CD4-positive, alpha-beta memory T cell (primary cell): ENCODE measurements around the gene COL7A1. TPM values are rescaled to one million over a fixed set of nuclear protein-coding genes. Genes with fewer than 3 reads are reported as not detected.
"Not testable (repeated sequence)": the region's sequence is repeated elsewhere in the genome, so short reads cannot be mapped to it uniquely, and the experiment has no call there.

ENCODE experiments used
- CTCF ChIA-PET: fragments of 350-600 bp; sonication (Branson Sonifier 250); formaldehyde crosslinking; loops from one replicate; lab custom pipeline; 2021; ENCODE audit warnings: inconsistent platforms; ENCODE audit not compliant: partially characterized antibody; lab: Charles Lee
- POLR2A ChIA-PET: fragments of 350-600 bp; sonication (Branson Sonifier 250); formaldehyde crosslinking; loops from one replicate; lab custom pipeline; 2021; ENCODE audit not compliant: partially characterized antibody; lab: Charles Lee
- DNase-seq, 5 donors: peaks; one replicate each; pipeline versions ENCODE4 v3.0.0 to v3.0.0-alpha.2; 2020 to 2022; ENCODE audit warnings: mixed read lengths in 1 of 5
- H3K27ac ChIP-seq: one replicate; pipeline ENCODE4 v1.7.0; 2013; ENCODE audit warnings: low read depth, low read length
- H3K27me3 ChIP-seq: 2 replicates; pipeline ENCODE4 v1.7.0; 2013; ENCODE audit warnings: mild to moderate bottlenecking, low read length, moderate library complexity; ENCODE audit not compliant: insufficient read depth
- H3K36me3 ChIP-seq: 2 replicates; pipeline ENCODE4 v1.7.0; 2013; ENCODE audit warnings: mild to moderate bottlenecking, low read length, moderate library complexity; ENCODE audit not compliant: insufficient read depth
- H3K4me1 ChIP-seq: 2 replicates; pipeline ENCODE4 v1.7.0; 2013; ENCODE audit warnings: mild to moderate bottlenecking, low read length, moderate library complexity; ENCODE audit not compliant: insufficient read depth
- H3K4me3 ChIP-seq, 2 donors: one replicate each; pipeline ENCODE4 v1.7.0; 2013; ENCODE audit warnings: low read length in 2 of 2, mild to moderate bottlenecking in 1 of 2
- H3K9me3 ChIP-seq, 2 donors: one replicate each; pipeline ENCODE4 v1.7.0; 2013; ENCODE audit warnings: low read length in 2 of 2, control low read depth in 1 of 2; ENCODE audit not compliant: control insufficient read depth in 1 of 2
- H3K27ac Mint-ChIP-seq, 7 donors: one replicate each; pipeline ENCODE4 v1.8.0; 2020 to 2021; ENCODE audit warnings: mixed read lengths in 7 of 7, mild to moderate bottlenecking in 6 of 7, inconsistent platforms in 3 of 7, moderate library complexity in 3 of 7
- H3K27me3 Mint-ChIP-seq, 2 donors: one replicate each; pipeline ENCODE4 v1.8.0; 2020 to 2021; ENCODE audit warnings: mixed read lengths in 2 of 2
- H3K36me3 Mint-ChIP-seq, 2 donors: one replicate each; pipeline ENCODE4 v1.8.0; 2020 to 2021; ENCODE audit warnings: mixed read lengths in 2 of 2, inconsistent platforms in 1 of 2, mild to moderate bottlenecking in 1 of 2
- H3K4me1 Mint-ChIP-seq, 4 donors: one replicate each; pipeline ENCODE4 v1.8.0; 2020 to 2021; ENCODE audit warnings: mixed read lengths in 4 of 4, mild to moderate bottlenecking in 1 of 4
- H3K4me3 Mint-ChIP-seq, 8 donors: one replicate each; pipeline ENCODE4 v1.8.0; 2020 to 2021; ENCODE audit warnings: mixed read lengths in 8 of 8, mild to moderate bottlenecking in 7 of 8, moderate library complexity in 6 of 8, inconsistent platforms in 3 of 8
- H3K9me3 Mint-ChIP-seq, 8 donors: one replicate each; pipeline ENCODE4 v1.8.0; 2020 to 2021; ENCODE audit warnings: mixed read lengths in 8 of 8, mild to moderate bottlenecking in 5 of 8, inconsistent platforms in 3 of 8, moderate library complexity in 1 of 8
- intact Hi-C: fragments of 100-400 bp; cut with micrococcal nuclease; formaldehyde crosslinking; loops from one replicate; pipeline ENCODE4 v1.15.1; 2023
- polyA plus RNA-seq, 2 donors: library from polyadenylated mRNA; unstranded; fragments of 300-500 nt; fragmentation: Illumina TruSeq; gene quantifications; one replicate each; pipeline ENCODE4 v1.2.3, GENCODE V29; 2021
- total RNA-seq, 2 experiments: library from RNA; stranded (reverse); gene quantifications; one replicate each; pipeline ENCODE4 v1.2.3, GENCODE V29; 2021

COL7A1 gene
- total and polyA plus RNA-seq, 4 experiments from 2014 or later: 1.2 to 1.9 TPM; not detected in 2

- H3K27me3 ChIP-seq: no peaks in the 10 kb centered on the region
- CTCF ChIA-PET: interaction anchor here (1.0 to 18.1 kb wide), 3 partner anchors 111 to 151 kb away, joined by 4 to 330 read pairs (median 118); no protein-coding TSS in a partner anchor
These were observed 42.8 kb downstream of the COL7A1 start for GRCh38 chr3:48552111-48552951.

GRCh38 chr3:48551651-48552050, 43.5 kb downstream of the COL7A1 start:
- H3K4me1 Mint-ChIP-seq: peaks cover 6 to 20% (median 8%) of the 10 kb centered on the region in 4 donors
- POLR2A ChIA-PET, H3K9me3 Mint-ChIP-seq, DNase-seq, H3K27me3 ChIP-seq, H3K36me3 ChIP-seq, intact Hi-C loops, H3K4me3 ChIP-seq, H3K4me3 Mint-ChIP-seq, H3K27me3 Mint-ChIP-seq, H3K27ac Mint-ChIP-seq, H3K27ac ChIP-seq, H3K9me3 ChIP-seq, H3K36me3 Mint-ChIP-seq: not testable (repeated sequence)
- H3K4me1 ChIP-seq: peaks cover 15% of the 10 kb centered on the region
- CTCF ChIA-PET: interaction anchor here (0.5 to 18.1 kb wide), 4 partner anchors 43 to 1185 kb away, joined by 3 to 330 read pairs (median 86); no protein-coding TSS in a partner anchor

More at GRCh38 chr3:48552111-48552951, 42.8 kb downstream of the COL7A1 start:
- Mint-ChIP-seq H3K27ac (no peak overlapping the region), H3K36me3 (no peaks in the 10 kb centered on the region), H3K9me3 (peaks cover 0 to 1% (median 0%) of the 10 kb centered on the region in 8 donors), H3K4me3 (no peak overlapping the region), H3K27me3 (no peaks in the 10 kb centered on the region), H3K4me1 (peaks cover 6 to 20% (median 12%) of the 10 kb centered on the region in 4 donors)
- Histone ChIP-seq H3K36me3 (no peaks in the 10 kb centered on the region), H3K27ac (no peak overlapping the region), H3K4me3 (no peak overlapping the region), H3K4me1 (peaks cover 18% of the 10 kb centered on the region), H3K9me3 (no peaks in the 10 kb centered on the region)
- DNase-seq: no peak
- POLR2A ChIA-PET: interaction anchor here (0.8 to 1.6 kb wide), 3 partner anchors 84 to 112 kb away, joined by 3 to 5 read pairs (median 3); partner anchors contain the start of genes CCDC51 and TMA7
- intact Hi-C loops: no loop called here

- Histone ChIP-seq H3K4me3 (no peak overlapping the region), H3K9me3 (no peaks in the 10 kb centered on the region), H3K4me1 (peaks cover 8% of the 10 kb centered on the region), H3K27me3 (no peaks in the 10 kb centered on the region), H3K36me3 (no peaks in the 10 kb centered on the region), H3K27ac (no peak overlapping the region)
- Mint-ChIP-seq H3K9me3 (peaks cover 0 to 1% (median 0%) of the 10 kb centered on the region in 8 donors), H3K27ac (peak overlapping the region in 2 of 7 donors; percentile 17 to 35), H3K4me3 (no peak overlapping the region), H3K36me3 (no peaks in the 10 kb centered on the region), H3K4me1 (peaks cover 5 to 21% (median 6%) of the 10 kb centered on the region in 4 donors), H3K27me3 (no peaks in the 10 kb centered on the region)
- POLR2A ChIA-PET: interaction anchor here (0.7 to 2.0 kb wide), 6 partner anchors 31 to 148 kb away, joined by 3 to 11 read pairs (median 3); partner anchors contain the start of gene SHISA5
- peak; percentile 77 to 82 (median 78) for DNase-seq
- intact Hi-C loops: loop anchor here (1.0 kb wide), 4 partner anchors 42 to 276 kb away; a partner anchor contains a TSS
- CTCF ChIA-PET: interaction anchor here (0.6 to 18.1 kb wide), 33 partner anchors 9 to 1695 kb away, joined by 3 to 330 read pairs (median 4); partner anchors contain the start of genes CCDC51, PFKFB4, SHISA5 and SLC26A6
These were observed 46.1 kb downstream of the COL7A1 start for GRCh38 chr3:48548729-48549705.

GRCh38 chr3:48548126-48548525, 47.0 kb downstream of the COL7A1 start:
- H3K27me3 ChIP-seq: no peaks in the 10 kb centered on the region
- Mint-ChIP-seq H3K27me3 (no peaks in the 10 kb centered on the region), H3K36me3 (no peaks in the 10 kb centered on the region), H3K4me3 (no peak overlapping the region), H3K27ac (no peak overlapping the region), H3K4me1 (peaks cover 5 to 21% (median 6%) of the 10 kb centered on the region in 4 donors), H3K9me3 (peaks cover 0 to 1% (median 0%) of the 10 kb centered on the region in 8 donors)
- H3K27ac ChIP-seq: no peak overlapping the region
- H3K4me1 ChIP-seq: peaks cover 8% of the 10 kb centered on the region
- no peaks in the 10 kb centered on the region for H3K36me3 ChIP-seq
- no peak overlapping the region for H3K4me3 ChIP-seq
- no peak for DNase-seq
- CTCF ChIA-PET: interaction anchor here (0.6 to 18.1 kb wide), 9 partner anchors 9 to 658 kb away, joined by 3 to 330 read pairs (median 4); partner anchors contain the start of genes PFKFB4 and SLC26A6
- POLR2A ChIA-PET: interaction anchor here (1.1 to 2.0 kb wide), 5 partner anchors 33 to 147 kb away, joined by 3 to 11 read pairs (median 3); partner anchors contain the start of gene SHISA5
- intact Hi-C loops: loop anchor here (1.0 kb wide), 4 partner anchors 41 to 275 kb away; a partner anchor contains a TSS
- H3K9me3 ChIP-seq: no peaks in the 10 kb centered on the region

GRCh38 chr3:48546203-48546829, 48.8 kb downstream of the COL7A1 start:
- H3K4me1 ChIP-seq: peaks cover 8% of the 10 kb centered on the region
- ChIA-PET CTCF (interaction anchor here (1.0 to 18.1 kb wide), 5 partner anchors 12 to 145 kb away, joined by 3 to 330 read pairs (median 4); partner anchors contain the start of gene CCDC51), POLR2A (interaction anchor here (1.3 kb wide), 1 partner anchor 10 kb away, joined by 3 read pairs; the partner anchor contains the start of gene PFKFB4)
- Mint-ChIP-seq H3K27ac (peak overlapping the region in 1 of 7 donors; percentile 29), H3K9me3 (no peaks in the 10 kb centered on the region), H3K36me3 (no peaks in the 10 kb centered on the region), H3K27me3 (no peaks in the 10 kb centered on the region), H3K4me3 (no peak overlapping the region), H3K4me1 (peaks cover 5 to 21% (median 6%) of the 10 kb centered on the region in 4 donors)
- H3K27me3 ChIP-seq: no peaks in the 10 kb centered on the region
- H3K36me3 ChIP-seq: no peaks in the 10 kb centered on the region
- no peak overlapping the region for H3K4me3 ChIP-seq
- peak in 2 of 5 donors; percentile 14 to 31 for DNase-seq
- H3K27ac ChIP-seq: no peak overlapping the region
- H3K9me3 ChIP-seq: no peaks in the 10 kb centered on the region
- intact Hi-C loops: no loop called here

- no peaks in the 10 kb centered on the region for H3K36me3 ChIP-seq
- H3K4me3 ChIP-seq: no peak overlapping the region
- intact Hi-C loops: no loop called here
- CTCF ChIA-PET: interaction anchor here (0.7 to 2.0 kb wide), 6 partner anchors 11 to 137 kb away, joined by 3 to 19 read pairs (median 3); no protein-coding TSS in a partner anchor
- H3K27ac ChIP-seq: no peak overlapping the region
- H3K36me3 Mint-ChIP-seq: no peaks in the 10 kb centered on the region
- no peak overlapping the region for H3K27ac Mint-ChIP-seq
- H3K9me3 Mint-ChIP-seq: no peaks in the 10 kb centered on the region
- no peak overlapping the region for H3K4me3 Mint-ChIP-seq
- POLR2A ChIA-PET: no interaction called here
- no peaks in the 10 kb centered on the region for H3K9me3 ChIP-seq
- peaks cover 8% of the 10 kb centered on the region for H3K4me1 ChIP-seq
- no peaks in the 10 kb centered on the region for H3K27me3 ChIP-seq
- H3K4me1 Mint-ChIP-seq: peaks cover 5 to 21% (median 6%) of the 10 kb centered on the region in 4 donors
- no peaks in the 10 kb centered on the region for H3K27me3 Mint-ChIP-seq
- DNase-seq: no peak
These were observed 51.0 kb downstream of the COL7A1 start for GRCh38 chr3:48544141-48544540.
